HL-60/S4 treated with phorbol 12-myristate 13-acetate at 8.2 ng/mL for 4 days and 3 days (cell line): Measurements from ENCODE around the gene MSL1.

ENCODE experiments used
- in situ Hi-C: fragments of 300-500 bp; cut with MboI; formaldehyde crosslinking; loops from 2 replicates; pipeline ENCODE4 v1.15.0; 2022; ENCODE audit warnings: low sequenced_read_pairs

MSL1 gene

GRCh38 chr17:40091691-40092397 lies 29.9 kb upstream of the MSL1 start:
- in situ Hi-C loops: no loop called here

GRCh38 chr17:40092581-40092980 lies 29.2 kb upstream of the MSL1 start:
- in situ Hi-C loops: no loop called here

- in situ Hi-C loops: no loop called here
Observed at GRCh38 chr17:40093005-40093579, 28.7 kb upstream of the MSL1 start.

DNA sequence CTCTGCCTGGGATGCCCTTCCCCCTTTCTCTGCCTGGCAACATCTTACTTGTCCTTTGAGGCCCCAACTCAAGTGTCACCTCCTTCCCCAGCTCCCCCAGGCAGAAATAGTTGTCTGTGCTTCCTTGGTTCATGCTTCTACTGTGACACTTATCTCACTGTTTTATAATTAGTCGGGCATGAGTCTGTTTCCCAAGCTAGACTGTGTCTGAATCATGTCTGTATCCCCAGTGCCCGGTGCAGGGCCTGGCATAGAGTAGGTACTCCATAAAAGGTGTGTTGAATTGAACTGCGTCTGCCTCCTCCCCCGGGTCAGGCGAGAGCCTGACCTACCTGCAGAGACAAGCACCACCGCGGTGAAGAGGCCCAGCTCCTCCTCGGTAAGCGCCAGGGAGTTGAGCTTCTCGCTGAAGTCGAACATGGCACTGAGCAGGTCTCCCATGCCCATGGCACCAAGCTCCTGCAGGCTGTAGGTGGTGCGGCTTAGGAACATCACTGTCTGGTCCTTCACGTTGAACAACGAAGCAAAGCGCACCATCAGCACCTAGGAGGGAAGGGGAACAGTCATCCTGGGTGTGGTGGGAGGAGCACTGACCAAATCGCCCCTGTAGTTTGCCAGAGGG lies 28.1 kb upstream of the MSL1 start:
- in situ Hi-C loops: no loop called here

GRCh38 chr17:40094874-40095273 lies 26.9 kb upstream of the MSL1 start:
- in situ Hi-C loops: no loop called here

DNA sequence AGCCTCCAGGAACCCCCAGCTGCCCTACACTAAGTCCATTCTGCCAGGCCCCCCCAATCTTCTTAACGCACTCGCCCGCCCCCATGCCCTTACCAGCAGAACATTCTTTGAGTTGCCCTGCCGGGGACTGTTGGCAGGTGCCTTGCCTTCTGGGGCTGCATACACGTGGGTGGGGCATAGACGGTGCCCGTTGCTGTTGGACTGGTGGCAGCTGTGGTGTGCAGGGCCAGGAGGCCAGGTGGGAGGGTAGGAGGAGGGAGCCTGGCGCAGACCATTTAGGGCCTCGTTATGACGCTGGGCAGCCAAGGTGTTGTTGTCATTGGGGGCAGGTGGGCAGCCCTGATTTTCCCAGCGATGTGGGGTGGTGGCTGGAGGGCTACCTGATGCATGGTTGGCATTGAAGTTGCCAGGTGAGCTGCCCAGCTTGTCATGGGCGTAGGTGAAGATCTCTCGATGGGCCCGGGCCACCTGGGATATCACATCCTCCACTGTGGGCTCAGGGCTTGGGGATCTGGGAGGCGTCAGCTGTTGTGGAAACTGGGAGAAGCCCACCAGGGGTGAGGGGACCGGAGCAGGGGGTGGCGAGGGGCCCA lies 26.3 kb upstream of the MSL1 start:
- in situ Hi-C loops: no loop called here

DNA sequence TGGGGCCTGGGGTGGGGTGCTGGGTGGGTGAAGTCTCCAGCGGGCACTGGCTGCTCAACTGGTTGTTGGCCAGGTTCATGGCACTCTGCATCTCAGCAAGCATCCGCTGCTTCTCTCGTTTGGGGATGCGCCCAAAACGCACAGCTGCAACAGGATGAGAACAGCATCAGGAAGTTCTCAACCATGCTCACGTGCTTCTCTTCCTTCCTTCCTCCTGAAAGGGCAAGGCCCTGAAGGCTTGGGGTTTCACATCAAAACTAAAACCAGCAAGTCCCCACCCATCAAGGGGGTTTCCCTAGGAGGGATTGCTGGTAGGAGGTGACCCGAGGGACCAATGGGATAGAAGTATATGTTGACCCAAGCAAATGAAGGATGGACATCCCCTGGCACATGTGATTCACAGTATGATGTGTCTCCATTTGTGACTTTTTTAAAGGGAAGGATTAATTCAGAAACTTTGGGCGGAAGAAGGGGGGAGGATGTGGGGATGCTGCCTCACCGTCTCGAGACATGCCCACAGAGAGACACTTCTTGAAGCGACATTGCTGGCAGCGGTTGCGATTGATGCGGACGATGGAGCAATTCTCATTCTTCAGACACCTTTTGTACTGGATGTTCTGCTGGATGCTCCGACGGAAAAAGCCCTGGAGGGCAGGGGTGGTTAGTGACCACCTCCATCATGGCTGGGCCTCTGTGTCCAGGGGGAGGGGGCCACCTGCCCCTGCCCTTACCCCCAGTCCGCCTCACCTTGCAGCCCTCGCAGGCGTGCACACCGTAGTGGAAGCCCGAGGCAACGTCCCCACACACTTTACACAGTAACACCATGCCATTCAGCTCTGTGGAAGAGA lies 25.6 kb upstream of the MSL1 start:
- in situ Hi-C loops: no loop called here

- in situ Hi-C loops: no loop called here
Observed at GRCh38 chr17:40097087-40097486, 24.7 kb upstream of the MSL1 start.

DNA sequence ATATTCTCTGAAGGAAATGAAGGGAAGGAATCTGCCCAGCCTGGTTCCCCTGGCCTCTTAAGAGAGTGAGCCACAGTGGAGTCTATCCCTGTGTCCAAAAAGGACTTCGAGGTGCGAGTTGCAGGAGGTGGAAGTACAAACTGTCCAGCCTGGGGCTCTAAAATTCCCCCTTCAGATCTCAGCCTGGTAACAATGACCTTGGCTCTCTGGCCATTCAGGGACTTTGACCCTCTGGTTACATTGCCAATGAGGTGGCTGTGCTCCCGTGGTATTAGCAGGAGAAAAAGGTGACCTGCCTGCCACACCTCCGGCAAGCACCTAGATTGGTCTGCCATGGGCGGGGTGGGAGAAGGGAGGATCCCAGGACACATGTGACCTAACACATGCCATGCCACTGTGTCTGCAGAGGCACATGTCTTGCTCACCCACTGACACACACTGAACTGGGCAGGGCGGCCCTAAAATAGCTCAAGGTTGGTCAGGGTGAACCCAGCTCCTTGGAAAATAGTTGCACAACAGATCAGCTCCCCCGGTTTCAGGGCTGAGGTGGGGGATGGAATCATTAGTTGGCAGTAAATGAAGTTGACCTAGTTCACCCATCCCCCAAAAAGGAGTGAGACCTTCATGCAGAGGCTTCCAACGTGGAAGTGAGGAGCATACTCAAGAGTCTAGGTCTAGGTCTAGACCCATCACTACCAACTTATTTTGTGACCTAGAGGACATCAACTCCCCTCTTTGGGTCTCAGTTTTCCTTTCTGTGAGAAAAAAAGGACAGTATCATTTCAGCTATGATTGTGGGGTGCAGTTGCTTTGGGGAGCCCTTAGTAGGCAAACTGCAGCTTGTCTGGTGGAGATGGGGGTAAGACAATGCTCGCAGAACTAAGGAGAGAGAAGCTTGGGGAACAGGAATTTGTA lies 23.6 kb upstream of the MSL1 start:
- in situ Hi-C loops: no loop called here

DNA sequence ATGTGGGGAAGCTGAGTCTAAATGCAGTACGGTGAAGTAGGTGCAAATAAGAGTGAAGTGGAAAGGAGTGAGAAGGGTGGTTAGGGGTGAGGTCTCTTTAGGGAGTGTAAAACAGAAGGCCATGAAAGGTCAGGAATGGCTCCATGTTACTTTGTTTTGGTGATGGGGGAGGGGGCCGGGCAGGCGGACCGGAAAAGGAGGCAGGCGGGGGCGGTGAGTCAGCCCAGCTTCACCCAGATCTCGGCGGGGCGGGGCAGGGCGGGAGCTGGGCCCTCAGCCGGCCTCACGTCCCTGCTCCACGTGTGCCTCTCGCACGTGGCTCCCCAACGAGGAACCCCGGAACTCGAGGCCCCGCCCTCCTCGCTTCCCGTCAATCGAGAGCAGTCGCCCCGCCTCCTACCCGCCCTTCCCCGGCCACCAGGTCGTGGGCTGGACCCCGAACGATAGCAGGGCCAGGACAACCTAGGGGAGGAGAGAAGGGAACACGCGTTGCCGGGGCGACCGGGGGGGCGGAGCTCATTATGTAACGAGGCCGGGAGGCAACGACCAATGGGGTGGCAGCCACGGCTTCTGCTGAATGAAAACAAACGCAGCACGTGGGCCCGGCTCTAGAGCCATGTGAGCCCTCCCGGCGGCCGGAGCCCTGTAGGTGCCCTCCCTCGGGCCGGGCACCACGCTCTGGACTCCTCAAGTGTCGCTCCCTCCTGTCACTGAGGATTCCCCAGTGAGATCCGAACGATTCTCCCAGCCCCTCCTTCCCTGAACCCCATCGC lies 22.7 kb upstream of the MSL1 start:
- in situ Hi-C loops: no loop called here

DNA sequence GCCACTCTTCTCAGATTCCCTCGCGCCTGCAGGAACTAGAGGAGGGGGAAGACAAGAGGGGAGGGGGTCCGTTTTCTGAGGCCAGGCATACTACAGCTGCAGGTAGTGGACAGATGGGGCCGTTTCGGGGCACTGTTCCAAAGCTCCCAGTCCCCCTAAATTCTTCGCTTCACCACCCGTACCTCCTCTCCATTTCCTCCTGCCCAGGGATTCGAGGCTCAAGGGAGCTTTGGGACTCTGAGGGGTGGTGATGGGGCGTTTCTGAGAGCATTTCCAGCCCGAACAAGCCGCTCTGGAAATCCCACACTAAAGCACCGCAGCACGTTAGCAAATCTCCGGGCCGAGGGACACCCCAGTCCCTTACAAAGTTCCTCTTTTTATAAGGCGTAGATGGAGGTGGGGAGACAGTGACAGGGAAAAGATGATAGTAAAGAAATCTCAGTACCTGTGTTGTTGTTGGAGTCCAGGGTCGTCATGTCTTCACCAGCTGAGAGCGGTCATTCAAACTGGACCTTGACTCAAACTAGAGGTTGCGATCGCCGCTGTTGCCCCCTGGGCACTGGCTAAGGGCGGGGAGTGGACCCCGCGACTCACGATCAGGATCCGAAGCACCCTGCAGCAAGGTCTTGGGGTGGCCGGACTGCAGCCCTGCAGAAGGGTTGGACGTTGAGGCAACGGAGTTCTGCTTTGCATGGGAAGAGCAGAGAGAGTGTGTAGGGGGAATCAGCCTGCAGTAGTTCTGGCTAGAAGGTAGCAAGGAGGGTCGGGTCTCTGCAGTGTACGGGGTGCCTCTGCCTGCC lies 22.0 kb upstream of the MSL1 start:
- in situ Hi-C loops: no loop called here

DNA sequence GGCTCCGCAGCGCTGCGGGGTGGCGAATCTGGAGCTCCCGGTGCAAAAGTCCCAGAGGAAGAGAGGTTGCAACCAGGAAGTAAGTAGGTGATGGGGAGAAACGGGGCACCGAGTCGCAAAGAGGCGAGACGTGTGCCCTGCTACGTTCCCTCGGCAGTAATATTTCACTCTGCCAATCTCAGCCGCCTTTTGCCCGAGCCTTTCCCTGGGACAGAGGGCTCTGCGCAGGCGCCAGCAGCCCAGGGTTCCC lies 21.4 kb upstream of the MSL1 start, which contains the start of gene NR1D1:
Gene NR1D1, minus strand, starts transcription at position 171 of the 250 bp plus-strand sequence. CDS start 495 bp downstream, outside the sequence.
- in situ Hi-C loops: no loop called here

GRCh38 chr17:40100669-40101366 lies 21.0 kb upstream of the MSL1 start:
- in situ Hi-C loops: no loop called here

- in situ Hi-C loops: no loop called here
Observed at GRCh38 chr17:40101367-40102210, 20.2 kb upstream of the MSL1 start.

DNA sequence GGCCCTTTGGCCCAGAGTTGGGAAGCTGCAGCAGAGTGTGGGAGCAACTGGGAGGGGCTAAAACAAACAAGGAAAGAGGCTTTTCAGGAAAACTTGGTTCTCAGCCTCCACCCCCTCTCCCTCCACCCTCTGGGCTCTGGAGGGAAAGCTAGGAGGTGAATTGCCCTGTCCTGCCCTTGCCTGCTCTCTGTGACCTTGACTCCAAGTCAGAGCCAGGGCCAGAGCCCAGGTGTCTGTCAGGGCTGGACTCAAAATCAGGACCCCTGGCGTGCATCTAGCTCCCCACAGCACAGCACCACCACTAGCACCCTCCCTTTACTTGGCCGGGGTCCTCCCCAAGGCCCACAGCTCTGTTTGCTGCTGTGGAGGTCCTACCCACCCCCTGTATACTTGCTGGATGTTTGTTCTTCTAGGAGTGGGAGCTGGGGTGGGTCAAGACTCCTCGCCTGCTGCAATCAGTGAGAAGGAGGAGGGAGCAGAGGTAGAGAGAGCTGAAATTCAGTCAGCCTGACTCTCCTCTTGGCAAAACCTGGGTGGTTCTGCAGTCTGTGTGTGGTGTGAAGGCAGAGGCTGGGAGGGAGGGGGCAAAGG lies 18.6 kb upstream of the MSL1 start:
- in situ Hi-C loops: no loop called here

- in situ Hi-C loops: no loop called here
Observed at GRCh38 chr17:40103688-40104087, 18.1 kb upstream of the MSL1 start.
